Endothelial cell of umbilical vein (primary cell): ENCODE data around the gene SH3TC1. TPM values are rescaled to one million over a fixed set of nuclear protein-coding genes. Genes with fewer than 3 reads are reported as not detected.

Experiments
- BruUV-seq: library from RNA; stranded (reverse); fragments of 400-500 nt; replicated peaks from 2 replicates; lab custom pipeline; 2021; lab: Mats Ljungman, UMichigan
- CTCF ChIA-PET: fragments of 300-600, 350-600 bp; sonication (Branson Sonifier 250); formaldehyde crosslinking; loops from one replicate; lab custom pipeline; 2021; ENCODE audit warnings: antibody characterized with exemption, inconsistent platforms; lab: Charles Lee
- POLR2A ChIA-PET: fragments of 300-600, 350-600 bp; sonication (Branson Sonifier 250); formaldehyde crosslinking; loops from one replicate; lab custom pipeline; 2021; ENCODE audit warnings: antibody characterized with exemption, inconsistent platforms; lab: Charles Lee
- DNase-seq: peaks from one replicate; pipeline ENCODE4 v3.0.0-alpha.2; 2011; ENCODE audit warnings: low read depth, low spot score
- FAIRE-seq: peaks from 2 replicates; lab custom pipeline; 2011; peaks lifted over from hg19 to GRCh38; lab: Jason Lieb, UNC
- H2AFZ ChIP-seq: 2 replicates; pipeline ENCODE4 v1.6.0; 2012; ENCODE audit warnings: low read depth, low read length, control low read depth, inconsistent platforms
- H3K27ac ChIP-seq: 2 replicates; pipeline ENCODE4 v1.5.1; 2011; ENCODE audit warnings: low read depth, mild to moderate bottlenecking, control low read depth, low read length, moderate library complexity; ENCODE audit not compliant: insufficient read depth
- H3K27me3 ChIP-seq, 2 experiments: 2 replicates each; pipeline versions ENCODE4 v1.6.0 to v1.6.1; 2011; ENCODE audit warnings: low read length in 2 of 2, mixed read lengths in 1 of 2; ENCODE audit not compliant: control insufficient read depth in 2 of 2, insufficient read depth in 2 of 2
- H3K36me3 ChIP-seq, 2 experiments: 2 replicates in 1 of 2; 3 replicates in 1 of 2; pipeline ENCODE4 v1.5.1; 2011; ENCODE audit warnings: low read length in 2 of 2, mild to moderate bottlenecking in 1 of 2, moderate library complexity in 1 of 2; ENCODE audit not compliant: control insufficient read depth in 2 of 2, insufficient read depth in 2 of 2; ENCODE audit errors: extremely low read depth in 1 of 2
- H3K4me1 ChIP-seq: 3 replicates; pipeline ENCODE4 v1.5.1; 2011; ENCODE audit warnings: mild to moderate bottlenecking, low read length; ENCODE audit not compliant: control insufficient read depth, insufficient read depth; ENCODE audit errors: extremely low read depth
- H3K4me2 ChIP-seq: 2 replicates; pipeline ENCODE4 v1.6.1; 2011; ENCODE audit warnings: low read length, control low read depth, mixed read lengths; ENCODE audit not compliant: insufficient read depth
- H3K4me3 ChIP-seq, 3 experiments: fragments of 200-600 bp in 1 of 3; sonication (generic), shearing (Covaris generic) in 1 of 3; replicated peaks in 1 of 3; 2 replicates each; pipeline ENCODE4 v1.5.1; 2011 to 2016; ENCODE audit warnings: control low read depth in 3 of 3, low read length in 3 of 3, mild to moderate bottlenecking in 2 of 3, inconsistent platforms in 1 of 3, low read depth in 1 of 3, moderate library complexity in 1 of 3; ENCODE audit not compliant: insufficient read depth in 1 of 3
- H3K79me2 ChIP-seq: 2 replicates; pipeline ENCODE4 v1.6.0; 2012; ENCODE audit warnings: low read length, inconsistent platforms; ENCODE audit not compliant: control insufficient read depth, insufficient read depth
- H3K9ac ChIP-seq: replicated peaks from 2 replicates; pipeline ENCODE3; 2011; ENCODE audit warnings: low read length, control low read depth; ENCODE audit not compliant: insufficient read depth; ENCODE audit errors: extremely low read depth
- H3K9me1 ChIP-seq: replicated peaks from 3 replicates; pipeline ENCODE4 v1.6.0; 2011; ENCODE audit warnings: mild to moderate bottlenecking, low read length; ENCODE audit not compliant: control insufficient read depth, insufficient read depth; ENCODE audit errors: extremely low read depth
- H3K9me3 ChIP-seq: replicated peaks from 2 replicates; pipeline ENCODE4 v1.5.1; 2012; ENCODE audit warnings: low read length, inconsistent platforms; ENCODE audit not compliant: control insufficient read depth, insufficient read depth
- H4K20me1 ChIP-seq: replicated peaks from 2 replicates; pipeline ENCODE3; 2011; ENCODE audit warnings: mild to moderate bottlenecking, low read length; ENCODE audit not compliant: control insufficient read depth, insufficient read depth; ENCODE audit errors: extremely low read depth
- CTCF ChIP-seq, 2 donors: IDR thresholded peaks; 1 replicate in 1 of 2; 2 replicates in 1 of 2; pipeline ENCODE4 v1.5.1; 2011; ENCODE audit warnings: low read length in 2 of 2, mild to moderate bottlenecking in 2 of 2, moderate library complexity in 2 of 2, control low read depth in 1 of 2, inconsistent platforms in 1 of 2, low read depth in 1 of 2; ENCODE audit not compliant: insufficient read depth in 1 of 2; ENCODE audit errors: extremely low read depth in 1 of 2
- EZH2 ChIP-seq: IDR thresholded peaks from 2 replicates; pipeline ENCODE4 v1.6.1; 2012; ENCODE audit warnings: borderline replicate concordance, low read depth, mild to moderate bottlenecking, moderate library complexity, low read length, inconsistent platforms; ENCODE audit not compliant: severe bottlenecking
- FOS ChIP-seq: IDR thresholded peaks from 2 replicates; pipeline ENCODE4 v1.6.1; 2011; ENCODE audit warnings: mild to moderate bottlenecking, low read length, moderate library complexity, borderline replicate concordance; ENCODE audit not compliant: insufficient read depth
- GATA2 ChIP-seq: IDR thresholded peaks from 2 replicates; pipeline ENCODE4 v1.7.0; 2011; ENCODE audit warnings: low read depth, mild to moderate bottlenecking, moderate library complexity, mixed read lengths, low read length; ENCODE audit not compliant: insufficient read length, insufficient read depth
- JUN ChIP-seq: IDR thresholded peaks from 2 replicates; pipeline ENCODE4 v1.6.1; 2011; ENCODE audit warnings: borderline replicate concordance, low read depth; ENCODE audit not compliant: insufficient read length, insufficient read depth
- MAX ChIP-seq: IDR thresholded peaks from 2 replicates; pipeline ENCODE4 v1.6.1; 2011; ENCODE audit not compliant: insufficient read depth, insufficient read length
- MYC ChIP-seq: IDR thresholded peaks from one replicate; pipeline ENCODE4 v1.6.1; 2011; ENCODE audit warnings: mild to moderate bottlenecking, low read depth, low read length
- POLR2A ChIP-seq: IDR thresholded peaks from 2 replicates; pipeline ENCODE4 v1.6.1; 2012; ENCODE audit warnings: low read depth, mild to moderate bottlenecking, control low read depth, low read length
- POLR2AphosphoS5 ChIP-seq: IDR thresholded peaks from 2 replicates; pipeline ENCODE4 v1.6.1; 2012; ENCODE audit warnings: low read depth, mild to moderate bottlenecking, control low read depth, low read length, moderate library complexity; ENCODE audit not compliant: insufficient read depth
- dilution Hi-C: fragments of 300-500 bp; cut with MboI; formaldehyde crosslinking; loops from one replicate; pipeline ENCODE4 v1.15.0; 2019; ENCODE audit warnings: low sequenced_read_pairs; ENCODE audit not compliant: extremely low pct_ligation_motif_present
- intact Hi-C: fragments of 100-400 bp; cut with micrococcal nuclease; formaldehyde crosslinking; loops from one replicate; pipeline ENCODE4 v1.10.0; 2022
- polyA plus RNA-seq, 4 experiments: library from polyadenylated mRNA; depleted of rRNA in 3 of 4; stranded (reverse) in 3 of 4; unstranded in 1 of 4; fragments of >200 nt; gene quantifications; 2 replicates each; pipeline versions ENCODE4 v1.2.1 to v1.2.3, GENCODE V29; 2011 to 2012; ENCODE audit warnings: missing spikeins in 1 of 4
- total RNA-seq: library from RNA; stranded (reverse); gene quantifications from 2 replicates; pipeline ENCODE4 v1.2.3, GENCODE V29; 2021

SH3TC1 gene
- total and polyA plus RNA-seq, 2 donors (not counting 3 experiments of a cell fraction or from before 2014, with no cell fraction given), result 96.5 to 192 TPM

DNA sequence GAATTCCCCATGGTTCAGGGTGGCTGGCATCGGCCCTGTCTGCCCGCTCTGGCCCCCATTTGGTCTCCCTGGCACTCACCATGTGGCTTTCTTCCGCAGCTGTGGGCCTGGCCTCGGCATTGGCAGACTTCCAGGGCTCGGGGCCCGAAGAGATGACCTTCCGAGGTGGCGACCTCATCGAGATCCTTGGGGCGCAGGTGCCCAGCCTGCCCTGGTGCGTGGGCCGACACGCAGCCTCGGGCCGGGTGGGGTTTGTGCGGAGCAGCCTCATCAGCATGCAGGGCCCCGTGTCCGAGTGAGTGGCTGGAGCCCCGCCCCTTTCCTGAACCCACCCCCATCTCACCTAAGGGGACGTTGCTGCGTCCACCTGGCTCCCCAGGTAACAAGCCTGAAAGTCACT is 20.1 kb downstream of the SH3TC1 start:
- no peak for FAIRE-seq
- H3K9me1 ChIP-seq, result no peaks in the 10 kb centered on the region
- POLR2A ChIA-PET, result no interaction called here

More for the DNA sequence above, 20.1 kb downstream of the SH3TC1 start:
- no peaks in the 10 kb centered on the region for H3K27me3 ChIP-seq
- no peaks in the 10 kb centered on the region for H3K79me2 ChIP-seq
- TF ChIP-seq EZH2 (no peak), GATA2 (no peak), CTCF (IDR thresholded peaks at IDR 0.05; ENCODE audit: extremely low read depth in 1 of 2, insufficient read depth in 1 of 2, low read depth in 1 of 2, low read length in 2 of 2) (no peak), MYC (no peak), MAX (no peak), JUN (no peak), FOS (no peak), POLR2AphosphoS5 (no peak), POLR2A (no peak)
- DNase-seq, result no peak
- CTCF ChIA-PET, result interaction anchor here (1.3 to 3.3 kb wide), 3 partner anchors 43 to 191 kb away, joined by 3 to 29 read pairs (median 24); no protein-coding TSS in a partner anchor
- no peak overlapping the region for H3K4me3 ChIP-seq
- H3K27ac ChIP-seq, result no peak overlapping the region
- H3K4me2 ChIP-seq, result no peak overlapping the region
- H3K36me3 ChIP-seq, result peaks cover 36 to 86% of the 10 kb centered on the region in 2 experiments
- intact Hi-C loops (no loop called here), dilution Hi-C loops (no loop called here)
- H4K20me1 ChIP-seq, result no peaks in the 10 kb centered on the region
- no peaks in the 10 kb centered on the region for H3K9me3 ChIP-seq
- no peak overlapping the region for H3K9ac ChIP-seq
- no TSS peak for BruUV-seq
- H2AFZ ChIP-seq, result no peak overlapping the region
- H3K4me1 ChIP-seq, result no peaks in the 10 kb centered on the region
